ENCODE measurements around the gene MTHFD1L.

DNA sequence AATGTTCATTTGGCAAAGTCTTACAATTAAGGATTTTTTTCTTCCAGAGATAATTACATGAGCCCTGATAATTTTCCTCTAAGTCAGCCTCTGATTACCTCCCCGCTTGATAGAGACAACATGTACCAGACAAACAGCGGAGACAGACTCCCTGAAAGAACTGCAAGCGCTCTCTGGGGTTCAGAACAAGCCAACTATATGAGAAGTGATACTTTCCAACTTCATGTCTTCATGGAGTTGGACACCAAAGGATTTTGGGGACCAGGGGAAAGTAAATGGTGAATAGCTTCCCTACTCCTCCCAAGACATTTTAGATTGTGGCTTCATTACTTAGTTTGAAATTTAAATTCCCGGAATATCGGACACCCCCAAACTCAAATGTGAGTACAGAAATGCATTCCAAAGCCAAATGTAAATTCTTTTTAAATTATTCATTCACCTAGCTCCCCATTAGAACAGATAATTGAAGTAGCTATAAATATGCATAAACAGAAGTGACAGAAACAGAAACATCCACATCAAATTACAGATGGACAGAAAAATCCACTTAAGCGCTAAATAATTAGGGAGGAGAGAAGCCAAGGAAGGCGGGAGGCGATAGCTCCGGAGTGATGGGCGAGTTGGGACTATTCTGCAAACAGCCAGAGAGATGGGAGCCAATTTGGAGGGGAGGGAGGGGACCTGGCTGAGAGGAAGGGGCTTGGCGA is 244.5 kb downstream of the MTHFD1L start:
- TF ChIP-seq, protein P1, sequence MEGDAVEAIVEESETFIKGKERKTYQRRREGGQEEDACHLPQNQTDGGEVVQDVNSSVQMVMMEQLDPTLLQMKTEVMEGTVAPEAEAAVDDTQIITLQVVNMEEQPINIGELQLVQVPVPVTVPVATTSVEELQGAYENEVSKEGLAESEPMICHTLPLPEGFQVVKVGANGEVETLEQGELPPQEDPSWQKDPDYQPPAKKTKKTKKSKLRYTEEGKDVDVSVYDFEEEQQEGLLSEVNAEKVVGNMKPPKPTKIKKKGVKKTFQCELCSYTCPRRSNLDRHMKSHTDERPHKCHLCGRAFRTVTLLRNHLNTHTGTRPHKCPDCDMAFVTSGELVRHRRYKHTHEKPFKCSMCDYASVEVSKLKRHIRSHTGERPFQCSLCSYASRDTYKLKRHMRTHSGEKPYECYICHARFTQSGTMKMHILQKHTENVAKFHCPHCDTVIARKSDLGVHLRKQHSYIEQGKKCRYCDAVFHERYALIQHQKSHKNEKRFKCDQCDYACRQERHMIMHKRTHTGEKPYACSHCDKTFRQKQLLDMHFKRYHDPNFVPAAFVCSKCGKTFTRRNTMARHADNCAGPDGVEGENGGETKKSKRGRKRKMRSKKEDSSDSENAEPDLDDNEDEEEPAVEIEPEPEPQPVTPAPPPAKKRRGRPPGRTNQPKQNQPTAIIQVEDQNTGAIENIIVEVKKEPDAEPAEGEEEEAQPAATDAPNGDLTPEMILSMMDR (IDR thresholded peaks at IDR 0.05) = no peak
- no peak for TF ChIP-seq POLR2A (IDR thresholded peaks at IDR 0.05)
